ENCODE measurements around the gene CAPN7.

CAPN7 gene

GRCh38 chr3:15295506-15295905 is 89.5 kb downstream of the CAPN7 start:
- no peak for DNase-seq (ENCODE audit: low spot score)
- Mint-ChIP-seq H3K4me1 (ENCODE audit: low read depth) (peaks cover 65% of the 10 kb centered on the region), H3K4me3 (no peak overlapping the region), H3K9me3 (no peaks in the 10 kb centered on the region), H3K36me3 (ENCODE audit: low read depth) (peaks cover 39% of the 10 kb centered on the region), H3K27me3 (ENCODE audit: low read depth) (no peaks in the 10 kb centered on the region), H3K27ac (no peak overlapping the region)

- peaks cover 57% of the 10 kb centered on the region for H3K4me1 Mint-ChIP-seq (ENCODE audit: low read depth)
- DNase-seq (ENCODE audit: low spot score), result no peak
- H3K4me3 Mint-ChIP-seq, result no peak overlapping the region
- H3K9me3 Mint-ChIP-seq, result no peaks in the 10 kb centered on the region
- no peaks in the 10 kb centered on the region for H3K27me3 Mint-ChIP-seq (ENCODE audit: low read depth)
- peaks cover 56% of the 10 kb centered on the region for H3K36me3 Mint-ChIP-seq (ENCODE audit: low read depth)
- no peak overlapping the region for H3K27ac Mint-ChIP-seq
These were observed 91.7 kb downstream of the CAPN7 start for GRCh38 chr3:15297608-15298350.

- H3K27ac Mint-ChIP-seq, result no peak overlapping the region
- no peak for DNase-seq (ENCODE audit: low spot score)
- H3K4me3 Mint-ChIP-seq, result no peak overlapping the region
- no peaks in the 10 kb centered on the region for H3K27me3 Mint-ChIP-seq (ENCODE audit: low read depth)
- H3K4me1 Mint-ChIP-seq (ENCODE audit: low read depth), result peaks cover 56% of the 10 kb centered on the region
- no peaks in the 10 kb centered on the region for H3K9me3 Mint-ChIP-seq
- peaks cover 60% of the 10 kb centered on the region for H3K36me3 Mint-ChIP-seq (ENCODE audit: low read depth)
These were observed 92.5 kb downstream of the CAPN7 start for GRCh38 chr3:15298504-15298903.

GRCh38 chr3:15299036-15299435 is 93.0 kb downstream of the CAPN7 start:
- Mint-ChIP-seq H3K4me3 (no peak overlapping the region), H3K27ac (no peak overlapping the region), H3K9me3 (no peaks in the 10 kb centered on the region), H3K4me1 (ENCODE audit: low read depth) (peaks cover 60% of the 10 kb centered on the region), H3K27me3 (ENCODE audit: low read depth) (no peaks in the 10 kb centered on the region), H3K36me3 (ENCODE audit: low read depth) (peaks cover 66% of the 10 kb centered on the region)
- DNase-seq (ENCODE audit: low spot score), result no peak

GRCh38 chr3:15300323-15301078 is 94.5 kb downstream of the CAPN7 start:
- Mint-ChIP-seq H3K9me3 (peaks cover 3% of the 10 kb centered on the region), H3K36me3 (ENCODE audit: low read depth) (peaks cover 66% of the 10 kb centered on the region), H3K27me3 (ENCODE audit: low read depth) (no peaks in the 10 kb centered on the region), H3K4me3 (no peak overlapping the region), H3K4me1 (ENCODE audit: low read depth) (peaks cover 61% of the 10 kb centered on the region), H3K27ac (no peak overlapping the region)
- DNase-seq (ENCODE audit: low spot score), result no peak

- H3K27me3 Mint-ChIP-seq (ENCODE audit: low read depth), result no peaks in the 10 kb centered on the region
- no peak for DNase-seq (ENCODE audit: low spot score)
- H3K36me3 Mint-ChIP-seq (ENCODE audit: low read depth), result peaks cover 70% of the 10 kb centered on the region
- no peak overlapping the region for H3K4me3 Mint-ChIP-seq
- H3K4me1 Mint-ChIP-seq (ENCODE audit: low read depth), result peaks cover 59% of the 10 kb centered on the region
- no peak overlapping the region for H3K27ac Mint-ChIP-seq
- H3K9me3 Mint-ChIP-seq, result peaks cover 5% of the 10 kb centered on the region
These were observed 95.7 kb downstream of the CAPN7 start for GRCh38 chr3:15301761-15302160.
